Breast epithelium (tissue), 4 donors: ENCODE data around the gene NTRK2. TPM values are rescaled to one million over a fixed set of nuclear protein-coding genes. Genes with fewer than 3 reads are reported as not detected.

Source experiments
- DNase-seq, 2 donors: peaks; one replicate each; pipeline ENCODE4 v3.0.0-alpha.2; 2019; ENCODE audit warnings: low spot score in 2 of 2
- H3K27ac ChIP-seq, 2 donors: fragments of 200-600 bp; sonication (generic) in 1 of 2; one replicate each; pipeline ENCODE4 v1.5.1; 2016 to 2019; ENCODE audit warnings: mild to moderate bottlenecking in 1 of 2
- H3K27me3 ChIP-seq, 2 donors: fragments of 200-600 bp; sonication (generic) in 1 of 2; one replicate each; pipeline versions ENCODE4 v1.5.1 to v1.6.0; 2017 to 2019; ENCODE audit warnings: control low read depth in 1 of 2, mild to moderate bottlenecking in 1 of 2
- H3K36me3 ChIP-seq: fragments of 200-600 bp; one replicate; pipeline ENCODE4 v1.5.1; 2019
- H3K4me1 ChIP-seq, 2 donors: fragments of 200-600 bp; sonication (generic); one replicate each; pipeline ENCODE4 v1.5.1; 2016 to 2019; ENCODE audit warnings: control low read depth in 1 of 2
- H3K4me3 ChIP-seq, 3 donors: fragments of 200-600 bp; sonication (generic); 1 replicate in 2 of 3; 2 replicates in 1 of 3; pipeline ENCODE4 v1.5.1; 2016 to 2019; ENCODE audit warnings: mild to moderate bottlenecking in 3 of 3, moderate library complexity in 2 of 3
- H3K9me3 ChIP-seq, 2 donors: fragments of 200-600 bp; sonication (generic) in 1 of 2; one replicate each; pipeline ENCODE4 v1.5.1; 2016 to 2019; ENCODE audit warnings: control low read depth in 1 of 2
- POLR2A ChIP-seq: fragments of 450-650 bp; IDR thresholded peaks from one replicate; pipeline ENCODE4 v1.6.1; 2016; ENCODE audit warnings: antibody characterized with exemption, mild to moderate bottlenecking, moderate library complexity
- POLR2AphosphoS5 ChIP-seq, 3 donors: sonication (generic); formaldehyde crosslinking; IDR thresholded peaks; one replicate each; pipeline ENCODE4 v1.6.1; 2017; ENCODE audit warnings: antibody characterized with exemption in 3 of 3
- intact Hi-C: fragments of 100-400 bp; cut with DNase I; formaldehyde crosslinking; loops from one replicate; pipeline ENCODE4 v1.15.1; 2023; ENCODE audit warnings: low total_unique reads
- total RNA-seq, 3 donors: library from RNA; depleted of rRNA; stranded (reverse); fragments of >200 nt; gene quantifications; one replicate each; pipeline ENCODE4 v1.1.0, GENCODE V29; 2016
- TF ChIP-seq, protein P1 (sequence below), 3 donors: fragments of 450-650 bp; IDR thresholded peaks; one replicate each; pipeline ENCODE4 v1.5.1; 2016 to 2017; ENCODE audit warnings: antibody characterized with exemption in 3 of 3, mild to moderate bottlenecking in 3 of 3, moderate library complexity in 3 of 3

Gene NTRK2
- total RNA-seq, 3 donors from 2014 or later: 25.9 to 134 (median 112) TPM

DNA sequence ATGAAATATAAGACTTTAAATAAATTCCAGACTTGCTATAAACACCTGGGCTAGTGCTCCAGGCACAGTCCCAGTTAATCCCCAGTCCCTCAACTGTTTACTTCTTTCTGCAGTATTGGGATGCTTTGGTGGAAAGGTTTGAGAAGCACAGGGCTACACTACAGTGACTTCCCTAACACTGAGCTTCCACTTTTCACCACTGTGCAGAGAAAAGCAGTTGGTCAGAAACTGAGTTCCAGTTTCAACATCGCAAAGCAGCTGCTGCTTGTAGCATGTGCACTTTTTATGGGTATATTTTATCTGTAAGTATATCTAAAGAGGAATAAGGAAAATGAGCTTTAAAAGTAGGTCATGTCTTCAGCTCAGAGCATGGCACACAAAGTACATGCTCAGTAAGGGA lies 339.7 kb downstream of the NTRK2 start:
- no peak for DNase-seq
- no peak overlapping the region for H3K4me3 ChIP-seq
- no peaks in the 10 kb centered on the region for H3K4me1 ChIP-seq
- no peaks in the 10 kb centered on the region for H3K27me3 ChIP-seq
- intact Hi-C loops: no loop called here
- H3K9me3 ChIP-seq: no peaks in the 10 kb centered on the region
- TF ChIP-seq POLR2A: no peak
- TF ChIP-seq, protein P1, sequence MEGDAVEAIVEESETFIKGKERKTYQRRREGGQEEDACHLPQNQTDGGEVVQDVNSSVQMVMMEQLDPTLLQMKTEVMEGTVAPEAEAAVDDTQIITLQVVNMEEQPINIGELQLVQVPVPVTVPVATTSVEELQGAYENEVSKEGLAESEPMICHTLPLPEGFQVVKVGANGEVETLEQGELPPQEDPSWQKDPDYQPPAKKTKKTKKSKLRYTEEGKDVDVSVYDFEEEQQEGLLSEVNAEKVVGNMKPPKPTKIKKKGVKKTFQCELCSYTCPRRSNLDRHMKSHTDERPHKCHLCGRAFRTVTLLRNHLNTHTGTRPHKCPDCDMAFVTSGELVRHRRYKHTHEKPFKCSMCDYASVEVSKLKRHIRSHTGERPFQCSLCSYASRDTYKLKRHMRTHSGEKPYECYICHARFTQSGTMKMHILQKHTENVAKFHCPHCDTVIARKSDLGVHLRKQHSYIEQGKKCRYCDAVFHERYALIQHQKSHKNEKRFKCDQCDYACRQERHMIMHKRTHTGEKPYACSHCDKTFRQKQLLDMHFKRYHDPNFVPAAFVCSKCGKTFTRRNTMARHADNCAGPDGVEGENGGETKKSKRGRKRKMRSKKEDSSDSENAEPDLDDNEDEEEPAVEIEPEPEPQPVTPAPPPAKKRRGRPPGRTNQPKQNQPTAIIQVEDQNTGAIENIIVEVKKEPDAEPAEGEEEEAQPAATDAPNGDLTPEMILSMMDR (IDR thresholded peaks at IDR 0.05): no peak
- no peak overlapping the region for H3K27ac ChIP-seq
- H3K36me3 ChIP-seq: no peaks in the 10 kb centered on the region

DNA sequence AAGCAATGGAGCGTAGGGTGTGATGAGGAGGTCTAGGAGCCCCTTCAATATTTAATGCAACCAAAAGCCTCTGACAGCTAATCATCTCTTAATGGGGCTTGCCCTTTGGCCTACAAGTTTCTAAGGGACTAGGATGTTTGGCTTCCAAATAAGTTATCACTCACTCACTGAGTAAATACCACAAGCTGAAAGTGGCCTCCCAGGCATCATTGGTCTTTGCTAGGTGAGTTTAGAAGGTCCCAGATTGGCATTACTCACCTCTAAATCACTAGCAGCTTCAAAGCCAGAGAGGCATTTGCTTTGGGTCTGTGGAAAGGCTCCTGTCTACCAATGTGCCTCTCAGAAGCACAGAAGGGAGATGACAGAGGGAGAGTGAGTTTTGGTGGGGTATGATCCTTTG lies 344.2 kb downstream of the NTRK2 start:
- no peak for DNase-seq
- Histone ChIP-seq H3K4me1 (no peaks in the 10 kb centered on the region), H3K27me3 (no peaks in the 10 kb centered on the region), H3K27ac (no peak overlapping the region), H3K9me3 (no peaks in the 10 kb centered on the region), H3K36me3 (no peaks in the 10 kb centered on the region), H3K4me3 (no peak overlapping the region)
- intact Hi-C loops: no loop called here
- TF ChIP-seq, protein P1 (IDR thresholded peaks at IDR 0.05): no peak
- TF ChIP-seq POLR2AphosphoS5 (IDR thresholded peaks at IDR 0.05) (no peak), POLR2A (no peak)

DNA sequence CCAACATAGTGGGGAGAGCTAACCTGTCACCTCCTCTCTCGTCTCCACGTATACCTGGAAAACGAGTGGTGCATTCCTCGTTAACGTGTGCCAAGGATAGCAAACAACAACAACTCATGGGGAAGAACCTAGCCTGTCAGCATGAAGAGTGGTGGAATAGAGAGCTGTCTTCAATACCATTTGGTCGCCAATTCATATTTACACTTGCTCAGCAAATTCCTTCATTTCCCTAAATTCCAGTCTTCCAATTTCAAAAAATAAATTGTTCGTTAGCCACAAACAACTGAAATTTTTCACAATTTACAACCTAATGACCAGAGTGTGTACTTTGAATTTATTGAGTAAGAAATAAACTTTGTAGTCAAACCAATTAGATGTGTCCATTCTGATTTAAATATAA lies 344.8 kb downstream of the NTRK2 start:
- no peak for DNase-seq
- intact Hi-C loops: no loop called here
- no peaks in the 10 kb centered on the region for H3K9me3 ChIP-seq
- H3K27ac ChIP-seq: no peak overlapping the region
- H3K4me3 ChIP-seq: no peak overlapping the region
- TF ChIP-seq, protein P1 (IDR thresholded peaks at IDR 0.05): no peak
- no peak for TF ChIP-seq POLR2A
- TF ChIP-seq POLR2AphosphoS5 (IDR thresholded peaks at IDR 0.05): no peak
- H3K4me1 ChIP-seq: no peaks in the 10 kb centered on the region
- no peaks in the 10 kb centered on the region for H3K36me3 ChIP-seq
- H3K27me3 ChIP-seq: no peaks in the 10 kb centered on the region

DNA sequence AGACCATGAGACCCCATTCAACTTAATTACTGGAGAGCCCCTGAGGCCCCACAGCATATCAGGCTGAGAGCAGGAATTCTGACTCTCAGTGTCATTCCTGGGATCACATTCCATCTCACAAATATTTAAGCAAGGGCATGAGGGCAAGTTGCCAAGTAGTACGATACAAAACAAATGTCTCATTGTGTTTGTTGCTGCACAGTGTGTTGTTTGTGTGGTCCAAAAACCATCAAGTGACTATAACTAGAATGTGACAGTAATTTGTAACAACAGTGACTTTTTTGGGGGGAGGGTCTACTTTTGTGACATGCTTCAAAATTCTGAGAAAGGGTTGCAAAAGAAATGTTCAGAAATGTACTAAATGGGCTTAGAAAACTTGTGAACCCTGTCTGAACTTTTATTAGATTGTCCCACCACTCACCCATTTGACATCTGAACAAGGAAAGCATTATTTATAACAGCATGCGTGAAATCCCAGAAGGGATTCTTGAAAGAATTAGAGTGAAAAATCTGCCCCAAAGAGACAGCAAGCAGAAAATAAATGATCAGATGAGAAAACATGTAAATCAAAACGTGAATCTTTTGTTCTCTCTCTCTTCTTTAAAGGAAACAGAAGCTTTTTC lies 347.0 kb downstream of the NTRK2 start:
- intact Hi-C loops: no loop called here
- no peak for DNase-seq
- no peaks in the 10 kb centered on the region for H3K36me3 ChIP-seq
- H3K4me1 ChIP-seq: no peaks in the 10 kb centered on the region
- H3K4me3 ChIP-seq: no peak overlapping the region
- H3K27me3 ChIP-seq: no peaks in the 10 kb centered on the region
- TF ChIP-seq POLR2A: no peak
- TF ChIP-seq POLR2AphosphoS5 (IDR thresholded peaks at IDR 0.05): no peak
- TF ChIP-seq, protein P1 (IDR thresholded peaks at IDR 0.05): no peak
- H3K27ac ChIP-seq: no peak overlapping the region
- no peaks in the 10 kb centered on the region for H3K9me3 ChIP-seq

DNA sequence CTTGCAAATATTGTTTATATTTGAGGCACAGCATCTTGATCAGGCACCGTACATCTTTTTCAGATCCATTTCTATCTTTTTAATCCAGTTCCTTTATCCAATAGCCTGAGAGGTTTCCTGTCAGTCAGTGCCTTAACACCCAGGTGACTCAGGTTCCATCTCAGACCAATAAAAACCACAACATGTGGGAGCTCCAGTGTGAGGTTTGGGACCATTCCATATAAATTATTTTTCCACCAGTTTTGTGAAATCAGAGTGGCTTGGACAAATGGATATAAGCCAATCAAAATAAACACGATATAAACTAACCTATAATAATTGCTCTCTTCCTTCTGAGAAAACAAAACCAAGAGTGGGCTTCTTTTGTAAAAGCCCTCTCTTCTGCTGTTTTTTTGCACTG lies 351.3 kb downstream of the NTRK2 start:
- TF ChIP-seq, protein P1 (IDR thresholded peaks at IDR 0.05): no peak
- TF ChIP-seq POLR2A (no peak), POLR2AphosphoS5 (IDR thresholded peaks at IDR 0.05) (no peak)
- Histone ChIP-seq H3K4me3 (no peak overlapping the region), H3K4me1 (no peaks in the 10 kb centered on the region), H3K36me3 (no peaks in the 10 kb centered on the region), H3K27ac (no peak overlapping the region), H3K27me3 (no peaks in the 10 kb centered on the region), H3K9me3 (no peaks in the 10 kb centered on the region)
- no peak for DNase-seq
- intact Hi-C loops: loop anchor here (2.0 kb wide), 1 partner anchor 20 kb away; no protein-coding TSS in a partner anchor
